GM18909 (cell line): ENCODE results near the gene TAX1BP1.

ENCODE experiments used
- ATAC-seq: cut with Tn5 transposase; IDR thresholded peaks from one replicate; pipeline ENCODE4 v1.9.1; 2021; ENCODE audit warnings: mild to moderate bottlenecking; ENCODE audit not compliant: unreplicated experiment, poor library complexity

The TAX1BP1 gene

GRCh38 chr7:27873981-27874957 is 134.3 kb downstream of the TAX1BP1 start:
- no peak for ATAC-seq

- no peak for ATAC-seq
Measured at GRCh38 chr7:27875061-27875460, 135.1 kb downstream of the TAX1BP1 start.

GRCh38 chr7:27875832-27876231 is 135.9 kb downstream of the TAX1BP1 start:
- no peak for ATAC-seq

- ATAC-seq: no peak
Measured at GRCh38 chr7:27876756-27877155, 136.8 kb downstream of the TAX1BP1 start.
